Stomach (tissue), 4 donors: ENCODE results near the gene SDK2.

Source experiments
- EP300 ChIP-seq: sonication (generic); formaldehyde crosslinking; IDR thresholded peaks from one replicate; pipeline ENCODE4 v1.6.1; 2017; ENCODE audit warnings: antibody characterized with exemption
- POLR2A ChIP-seq, 4 donors: fragments of 450-650 bp; IDR thresholded peaks; one replicate each; pipeline ENCODE4 v1.6.1; 2016; ENCODE audit warnings: antibody characterized with exemption in 4 of 4, control low read depth in 2 of 4, mild to moderate bottlenecking in 1 of 4, moderate library complexity in 1 of 4
- POLR2AphosphoS5 ChIP-seq, 3 donors: sonication (generic); formaldehyde crosslinking; IDR thresholded peaks; one replicate each; pipeline ENCODE4 v1.6.1; 2016; ENCODE audit warnings: antibody characterized with exemption in 3 of 3
- TF ChIP-seq, protein P1 (sequence below), 7 experiments: fragments of 450-650 bp in 4 of 7; fragments of 200-600 bp in 3 of 7; sonication (generic) in 3 of 7; IDR thresholded peaks; one replicate each; pipeline ENCODE4 v1.5.1; 2016 to 2019; ENCODE audit warnings: antibody characterized with exemption in 7 of 7, control low read depth in 2 of 7, mild to moderate bottlenecking in 1 of 7

DNA sequence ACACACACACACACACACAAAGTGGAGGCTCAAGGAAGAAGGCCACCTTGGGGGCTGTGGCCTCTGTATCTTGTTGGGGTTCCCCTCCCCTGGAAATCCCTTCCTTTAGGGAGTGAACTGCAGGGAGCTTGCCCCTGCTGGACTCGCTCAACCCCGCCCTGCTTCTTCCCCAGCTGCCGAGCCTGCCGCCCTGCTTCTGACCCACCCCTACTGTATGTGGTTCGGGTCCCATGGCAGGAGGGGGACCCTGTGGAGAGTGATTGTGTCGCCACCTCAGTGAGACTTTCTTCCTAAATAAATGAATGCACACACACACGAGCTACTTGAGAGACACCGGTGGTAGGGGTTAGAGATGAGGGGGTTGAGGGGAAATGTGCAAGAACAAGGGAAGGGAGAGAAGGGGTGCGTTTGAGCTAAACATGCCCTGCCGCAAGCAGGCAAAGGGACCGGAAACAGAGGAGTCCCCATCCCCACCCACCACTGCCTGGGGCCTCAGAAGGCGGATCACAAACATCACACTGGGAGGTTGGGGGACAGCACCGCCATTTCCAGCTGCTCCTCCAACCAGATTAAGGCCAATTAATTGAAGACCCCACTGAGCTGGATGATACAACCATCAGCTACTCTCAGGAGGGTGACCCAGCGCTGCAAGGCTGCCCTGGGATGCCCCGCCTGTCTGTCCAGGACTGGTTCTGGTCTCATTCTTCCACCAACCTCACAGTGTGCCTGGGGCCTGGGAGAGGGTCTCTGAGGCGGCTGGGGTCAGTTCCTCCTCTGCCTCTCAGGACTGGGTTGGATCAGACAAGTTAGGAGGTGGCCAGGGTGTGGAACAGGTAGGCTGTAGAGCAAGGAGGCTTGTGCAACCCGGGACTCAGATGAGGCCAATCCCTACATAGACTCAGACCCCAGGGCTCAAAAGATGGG is 98.9 kb downstream of the SDK2 start:
- TF ChIP-seq, protein P1, sequence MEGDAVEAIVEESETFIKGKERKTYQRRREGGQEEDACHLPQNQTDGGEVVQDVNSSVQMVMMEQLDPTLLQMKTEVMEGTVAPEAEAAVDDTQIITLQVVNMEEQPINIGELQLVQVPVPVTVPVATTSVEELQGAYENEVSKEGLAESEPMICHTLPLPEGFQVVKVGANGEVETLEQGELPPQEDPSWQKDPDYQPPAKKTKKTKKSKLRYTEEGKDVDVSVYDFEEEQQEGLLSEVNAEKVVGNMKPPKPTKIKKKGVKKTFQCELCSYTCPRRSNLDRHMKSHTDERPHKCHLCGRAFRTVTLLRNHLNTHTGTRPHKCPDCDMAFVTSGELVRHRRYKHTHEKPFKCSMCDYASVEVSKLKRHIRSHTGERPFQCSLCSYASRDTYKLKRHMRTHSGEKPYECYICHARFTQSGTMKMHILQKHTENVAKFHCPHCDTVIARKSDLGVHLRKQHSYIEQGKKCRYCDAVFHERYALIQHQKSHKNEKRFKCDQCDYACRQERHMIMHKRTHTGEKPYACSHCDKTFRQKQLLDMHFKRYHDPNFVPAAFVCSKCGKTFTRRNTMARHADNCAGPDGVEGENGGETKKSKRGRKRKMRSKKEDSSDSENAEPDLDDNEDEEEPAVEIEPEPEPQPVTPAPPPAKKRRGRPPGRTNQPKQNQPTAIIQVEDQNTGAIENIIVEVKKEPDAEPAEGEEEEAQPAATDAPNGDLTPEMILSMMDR (IDR thresholded peaks at IDR 0.05), result no peak
- no peak for TF ChIP-seq POLR2AphosphoS5 (IDR thresholded peaks at IDR 0.05)
- TF ChIP-seq POLR2A (IDR thresholded peaks at IDR 0.05), result no peak
- no peak for TF ChIP-seq EP300
